ENCODE data around the gene GALNT18.

The GALNT18 gene

DNA sequence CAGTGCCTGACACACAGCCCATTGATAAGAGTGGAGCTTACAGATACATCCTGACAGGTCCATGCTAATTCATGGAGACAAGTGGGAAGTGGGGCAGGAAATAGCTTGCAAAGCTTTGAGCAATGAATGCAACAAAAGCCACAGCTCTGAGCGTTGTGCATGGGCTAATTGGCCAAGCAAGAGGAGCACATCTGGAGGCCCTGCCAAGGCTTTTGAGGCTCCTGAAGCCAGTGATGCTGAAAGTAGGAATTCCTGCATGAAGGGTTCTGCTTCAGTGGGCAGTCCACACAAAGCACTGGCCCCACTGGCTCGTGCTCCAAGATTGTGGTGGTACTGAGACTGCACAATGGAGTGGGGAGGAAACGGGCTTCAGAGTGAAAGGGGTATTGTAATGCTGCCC is 164.9 kb downstream of the GALNT18 start:
- WGBS, 2 donors (ENCODE audit: extremely low coverage in 2 of 2, insufficient read length in 2 of 2, insufficient replicate concordance in 1 of 2), result no CpG with 5 or more reads among the region's 3 CpGs
- Histone ChIP-seq H3K4ac (ENCODE audit: low read length) (no peak overlapping the region), H3K36me3 (replicated peaks in 1 of 2; ENCODE audit: control insufficient read depth in 2 of 2, insufficient read depth in 2 of 2, low read length in 2 of 2) (no peaks in the 10 kb centered on the region), H2BK120ac (ENCODE audit: low read depth, low read length) (no peak overlapping the region), H3K4me3 (ENCODE audit: low read length in 2 of 2) (no peak overlapping the region), H4K8ac (ENCODE audit: low read depth, low read length) (no peak overlapping the region), H3K9ac (ENCODE audit: low read depth, low read length, poor library complexity) (no peak overlapping the region), H2BK5ac (ENCODE audit: low read length) (no peak overlapping the region), H2BK15ac (ENCODE audit: low read length) (no peak overlapping the region), H3K4me1 (ENCODE audit: control insufficient read depth in 2 of 2, insufficient read depth in 1 of 2, low read depth in 1 of 2, low read length in 2 of 2) (peaks cover 0 to 6% of the 10 kb centered on the region in 2 donors), H2AK5ac (ENCODE audit: low read depth, low read length) (no peak overlapping the region), H2BK12ac (ENCODE audit: low read length) (no peak overlapping the region), H3K18ac (ENCODE audit: low read length) (no peak overlapping the region), H3K4me2 (ENCODE audit: insufficient read depth, low read length, poor library complexity, severe bottlenecking) (no peak overlapping the region), H4K91ac (ENCODE audit: low read depth, low read length, poor library complexity) (no peak overlapping the region), H3K79me1 (ENCODE audit: low read depth, low read length) (no peaks in the 10 kb centered on the region), H3K27me3 (ENCODE audit: control insufficient read depth in 3 of 3, insufficient read depth in 3 of 3, low read depth in 1 of 3, low read length in 3 of 3) (no peaks in the 10 kb centered on the region), H2AFZ (ENCODE audit: low read length) (no peak overlapping the region), H3K23ac (ENCODE audit: low read depth, low read length, poor library complexity) (no peak overlapping the region), H3K27ac (replicated peaks; ENCODE audit: low read length) (no peak overlapping the region), H3K9me3 (replicated peaks in 1 of 2; ENCODE audit: control insufficient read depth in 2 of 2, insufficient read depth in 1 of 2, low read depth in 1 of 2, low read length in 2 of 2) (no peaks in the 10 kb centered on the region), H3K14ac (ENCODE audit: low read length) (no peak overlapping the region)
- DNase-seq (ENCODE audit: low spot score), result no peak

DNA sequence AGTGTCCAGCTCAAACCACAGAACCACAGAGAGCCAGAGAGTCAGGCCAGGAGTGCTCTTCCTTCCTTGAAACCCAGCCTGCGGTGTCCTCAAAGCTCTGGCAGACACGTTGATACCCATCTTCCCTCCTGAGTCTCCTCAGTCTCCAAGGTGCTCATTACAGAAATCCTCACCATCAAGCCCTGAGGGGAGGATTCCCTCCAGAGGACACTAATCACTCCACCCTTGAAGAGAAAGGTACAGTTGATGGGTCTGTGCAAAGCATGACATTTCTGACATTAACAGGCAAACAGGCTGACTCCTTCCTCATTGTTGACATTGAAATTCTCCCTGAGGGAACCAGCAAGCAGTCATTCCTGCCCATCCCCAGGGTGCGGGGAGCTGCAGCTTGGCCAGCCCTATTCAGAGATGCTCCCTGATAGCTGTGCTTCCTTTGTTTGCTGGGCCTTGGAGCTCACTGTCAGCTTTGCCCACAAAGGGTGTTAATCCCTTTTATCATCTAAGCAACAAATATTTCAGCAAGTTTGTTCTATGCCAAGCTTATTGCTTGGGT is 167.1 kb downstream of the GALNT18 start:
- Histone ChIP-seq H3K4me2 (ENCODE audit: insufficient read depth, low read length, poor library complexity, severe bottlenecking) (no peak overlapping the region), H3K79me1 (ENCODE audit: low read depth, low read length) (no peaks in the 10 kb centered on the region), H4K91ac (ENCODE audit: low read depth, low read length, poor library complexity) (no peak overlapping the region), H2BK120ac (ENCODE audit: low read depth, low read length) (no peak overlapping the region), H3K4me3 (ENCODE audit: low read length in 2 of 2) (no peak overlapping the region), H3K36me3 (replicated peaks in 1 of 2; ENCODE audit: control insufficient read depth in 2 of 2, insufficient read depth in 2 of 2, low read length in 2 of 2) (no peaks in the 10 kb centered on the region), H2BK5ac (ENCODE audit: low read length) (no peak overlapping the region), H3K14ac (ENCODE audit: low read length) (no peak overlapping the region), H2AK5ac (ENCODE audit: low read depth, low read length) (no peak overlapping the region), H2BK15ac (ENCODE audit: low read length) (no peak overlapping the region), H3K4me1 (ENCODE audit: control insufficient read depth in 2 of 2, insufficient read depth in 1 of 2, low read depth in 1 of 2, low read length in 2 of 2) (peaks cover 0 to 6% of the 10 kb centered on the region in 2 donors), H3K18ac (ENCODE audit: low read length) (no peak overlapping the region), H3K27ac (replicated peaks; ENCODE audit: low read length) (no peak overlapping the region), H3K23ac (ENCODE audit: low read depth, low read length, poor library complexity) (no peak overlapping the region), H2BK12ac (ENCODE audit: low read length) (no peak overlapping the region), H3K9me3 (replicated peaks in 1 of 2; ENCODE audit: control insufficient read depth in 2 of 2, insufficient read depth in 1 of 2, low read depth in 1 of 2, low read length in 2 of 2) (no peaks in the 10 kb centered on the region), H2AFZ (ENCODE audit: low read length) (no peak overlapping the region), H3K27me3 (ENCODE audit: control insufficient read depth in 3 of 3, insufficient read depth in 3 of 3, low read depth in 1 of 3, low read length in 3 of 3) (no peaks in the 10 kb centered on the region), H4K8ac (ENCODE audit: low read depth, low read length) (no peak overlapping the region), H3K4ac (ENCODE audit: low read length) (no peak overlapping the region), H3K9ac (ENCODE audit: low read depth, low read length, poor library complexity) (no peak overlapping the region)
- no peak for DNase-seq (ENCODE audit: low spot score)
- WGBS, 2 donors (ENCODE audit: extremely low coverage in 2 of 2, insufficient read length in 2 of 2, insufficient replicate concordance in 1 of 2), result no CpG with 5 or more reads among the region's 3 CpGs

DNA sequence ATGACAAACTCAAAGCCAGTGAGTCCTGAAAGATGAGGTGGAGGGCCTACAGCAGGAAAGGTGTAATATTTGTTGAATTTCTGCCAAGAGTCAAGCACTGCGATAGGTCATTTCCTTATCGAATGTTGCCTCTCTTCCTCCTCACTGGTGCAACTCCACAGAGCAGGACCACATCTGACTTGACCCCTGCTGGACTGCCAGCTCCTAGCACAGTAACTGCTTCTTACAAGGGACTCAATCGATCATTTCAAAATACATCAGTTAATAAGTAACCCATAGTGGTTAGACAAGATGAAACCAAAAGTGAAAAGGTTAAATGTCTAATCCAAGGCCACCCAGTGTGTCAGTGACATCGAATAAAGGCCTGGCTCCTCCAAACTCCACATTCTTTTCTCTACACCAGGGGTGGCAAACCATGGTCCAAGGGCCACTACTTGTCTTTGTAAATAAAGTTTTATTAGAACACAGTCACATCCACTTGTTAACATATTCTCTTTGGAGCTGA is 170.3 kb downstream of the GALNT18 start:
- Histone ChIP-seq H3K9ac (ENCODE audit: low read depth, low read length, poor library complexity) (no peak overlapping the region), H3K27me3 (ENCODE audit: control insufficient read depth in 3 of 3, insufficient read depth in 3 of 3, low read depth in 1 of 3, low read length in 3 of 3) (no peaks in the 10 kb centered on the region), H3K4me2 (ENCODE audit: insufficient read depth, low read length, poor library complexity, severe bottlenecking) (no peak overlapping the region), H4K91ac (ENCODE audit: low read depth, low read length, poor library complexity) (no peak overlapping the region), H2BK5ac (ENCODE audit: low read length) (no peak overlapping the region), H3K4me1 (ENCODE audit: control insufficient read depth in 2 of 2, insufficient read depth in 1 of 2, low read depth in 1 of 2, low read length in 2 of 2) (peaks cover 0 to 4% of the 10 kb centered on the region in 2 donors), H2AK5ac (ENCODE audit: low read depth, low read length) (no peak overlapping the region), H3K9me3 (replicated peaks in 1 of 2; ENCODE audit: control insufficient read depth in 2 of 2, insufficient read depth in 1 of 2, low read depth in 1 of 2, low read length in 2 of 2) (no peaks in the 10 kb centered on the region), H3K79me1 (ENCODE audit: low read depth, low read length) (no peaks in the 10 kb centered on the region), H2BK120ac (ENCODE audit: low read depth, low read length) (no peak overlapping the region), H2AFZ (ENCODE audit: low read length) (no peak overlapping the region), H4K8ac (ENCODE audit: low read depth, low read length) (no peak overlapping the region), H3K23ac (ENCODE audit: low read depth, low read length, poor library complexity) (no peak overlapping the region), H3K4ac (ENCODE audit: low read length) (no peak overlapping the region), H3K4me3 (ENCODE audit: low read length in 2 of 2) (no peak overlapping the region), H2BK12ac (ENCODE audit: low read length) (no peak overlapping the region), H2BK15ac (ENCODE audit: low read length) (no peak overlapping the region), H3K14ac (ENCODE audit: low read length) (no peak overlapping the region), H3K27ac (replicated peaks; ENCODE audit: low read length) (no peak overlapping the region), H3K36me3 (replicated peaks in 1 of 2; ENCODE audit: control insufficient read depth in 2 of 2, insufficient read depth in 2 of 2, low read length in 2 of 2) (no peaks in the 10 kb centered on the region), H3K18ac (ENCODE audit: low read length) (no peak overlapping the region)
- DNase-seq (ENCODE audit: low spot score), result no peak
- no CpG with 5 or more reads among the region's 4 CpGs for WGBS, 2 donors (ENCODE audit: extremely low coverage in 2 of 2, insufficient read length in 2 of 2, insufficient replicate concordance in 1 of 2)

DNA sequence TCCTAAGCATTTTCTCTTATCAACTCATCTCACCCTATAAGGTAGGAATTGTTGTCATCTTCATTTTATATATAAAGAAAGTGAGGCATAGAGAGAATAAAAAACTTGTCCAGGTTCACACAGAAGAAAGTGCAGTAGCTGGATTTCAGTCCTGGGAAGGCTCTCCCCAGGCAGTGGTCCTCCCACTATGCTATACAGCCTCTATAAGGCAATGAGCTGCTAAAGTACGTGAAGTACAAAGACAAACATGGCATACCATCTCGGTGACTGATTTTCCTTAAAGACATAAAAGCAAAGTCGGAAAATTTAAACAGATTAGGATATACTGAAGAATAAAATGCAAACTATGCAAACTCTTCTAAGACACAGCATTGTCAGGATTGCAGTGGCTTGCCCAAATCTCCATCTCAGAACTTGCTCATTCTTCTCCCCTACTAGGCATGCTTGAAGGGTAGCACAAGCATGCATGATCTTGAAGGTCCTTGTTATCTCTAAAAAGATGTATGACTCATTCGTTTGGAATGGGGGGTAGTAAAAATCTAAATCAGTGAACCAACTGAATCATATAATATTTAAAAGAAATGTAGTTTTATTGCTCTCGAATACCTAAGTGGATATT is 171.0 kb downstream of the GALNT18 start:
- no peak overlapping the region for H2AFZ ChIP-seq (ENCODE audit: low read length)
- no peaks in the 10 kb centered on the region for H3K27me3 ChIP-seq (ENCODE audit: control insufficient read depth in 3 of 3, insufficient read depth in 3 of 3, low read depth in 1 of 3, low read length in 3 of 3)
- H3K27ac ChIP-seq (replicated peaks; ENCODE audit: low read length), result no peak overlapping the region
- H3K23ac ChIP-seq (ENCODE audit: low read depth, low read length, poor library complexity), result no peak overlapping the region
- H3K4me2 ChIP-seq (ENCODE audit: insufficient read depth, low read length, poor library complexity, severe bottlenecking), result no peak overlapping the region
- H2BK15ac ChIP-seq (ENCODE audit: low read length), result no peak overlapping the region
- no peak overlapping the region for H2BK120ac ChIP-seq (ENCODE audit: low read depth, low read length)
- H2BK5ac ChIP-seq (ENCODE audit: low read length), result no peak overlapping the region
- H3K9me3 ChIP-seq (replicated peaks in 1 of 2; ENCODE audit: control insufficient read depth in 2 of 2, insufficient read depth in 1 of 2, low read depth in 1 of 2, low read length in 2 of 2), result no peaks in the 10 kb centered on the region
- H3K4me1 ChIP-seq (ENCODE audit: control insufficient read depth in 2 of 2, insufficient read depth in 1 of 2, low read depth in 1 of 2, low read length in 2 of 2), result peaks cover 0 to 4% of the 10 kb centered on the region in 2 donors
- no peak for DNase-seq (ENCODE audit: low spot score)
- H2BK12ac ChIP-seq (ENCODE audit: low read length), result no peak overlapping the region
- H3K4me3 ChIP-seq (ENCODE audit: low read length in 2 of 2), result no peak overlapping the region
- H3K18ac ChIP-seq (ENCODE audit: low read length), result no peak overlapping the region
- no peak overlapping the region for H3K14ac ChIP-seq (ENCODE audit: low read length)
- no CpG with 5 or more reads among the region's 5 CpGs for WGBS, 2 donors (ENCODE audit: extremely low coverage in 2 of 2, insufficient read length in 2 of 2, insufficient replicate concordance in 1 of 2)
- H3K79me1 ChIP-seq (ENCODE audit: low read depth, low read length), result no peaks in the 10 kb centered on the region
- H4K91ac ChIP-seq (ENCODE audit: low read depth, low read length, poor library complexity), result no peak overlapping the region
- no peak overlapping the region for H3K9ac ChIP-seq (ENCODE audit: low read depth, low read length, poor library complexity)
- H2AK5ac ChIP-seq (ENCODE audit: low read depth, low read length), result no peak overlapping the region
- no peaks in the 10 kb centered on the region for H3K36me3 ChIP-seq (replicated peaks in 1 of 2; ENCODE audit: control insufficient read depth in 2 of 2, insufficient read depth in 2 of 2, low read length in 2 of 2)
- H4K8ac ChIP-seq (ENCODE audit: low read depth, low read length), result no peak overlapping the region
- no peak overlapping the region for H3K4ac ChIP-seq (ENCODE audit: low read length)

Measured in neuronal stem cell (in vitro differentiated cells).